ENCODE measurements around the gene TMEM145. TPM values are rescaled to one million over a fixed set of nuclear protein-coding genes. Genes with fewer than 3 reads are reported as not detected.

The TMEM145 gene
- total RNA-seq, 2 donors from 2014 or later: 0.85 TPM; not detected in 1

DNA sequence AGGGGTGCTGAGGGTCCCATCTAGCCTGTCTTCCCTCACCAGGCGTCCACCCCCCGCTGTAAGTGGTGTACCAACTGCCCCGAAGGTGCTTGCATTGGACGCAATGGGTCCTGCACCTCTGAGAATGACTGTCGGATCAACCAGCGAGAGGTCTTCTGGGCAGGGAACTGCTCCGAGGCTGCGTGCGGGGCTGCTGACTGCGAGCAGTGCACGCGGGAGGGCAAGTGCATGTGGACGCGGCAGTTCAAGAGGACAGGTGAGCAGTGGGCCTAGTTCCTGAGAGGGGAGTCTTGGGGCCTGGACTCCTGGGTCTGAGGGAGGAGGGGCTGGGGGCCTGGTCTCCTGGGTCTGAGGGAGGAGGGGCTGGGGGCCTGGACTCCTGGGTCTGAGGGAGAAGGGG, 49.2 kb downstream of the TMEM145 start:
- no peak for DNase-seq (ENCODE audit: low spot score)
- no peak overlapping the region for H3K4me3 ChIP-seq
- WGBS: 87% methylated on average over 14 of the region's 14 CpGs
- intact Hi-C loops (cut with DNase I): no loop called here
- no peaks in the 10 kb centered on the region for H3K4me1 ChIP-seq (replicated peaks)
- H3K9me3 ChIP-seq: no peaks in the 10 kb centered on the region
- H3K27ac ChIP-seq: no peak overlapping the region
- no peak for TF ChIP-seq POLR2A (IDR thresholded peaks at IDR 0.05)
- TF ChIP-seq CTCF (IDR thresholded peaks at IDR 0.05): no peak
- TF ChIP-seq POLR2AphosphoS5 (IDR thresholded peaks at IDR 0.05): no peak
- no peaks in the 10 kb centered on the region for H3K36me3 ChIP-seq
- no peaks in the 10 kb centered on the region for H3K27me3 ChIP-seq (replicated peaks; ENCODE audit: insufficient read depth)

- no peak for DNase-seq (ENCODE audit: low spot score)
- H3K9me3 ChIP-seq: no peaks in the 10 kb centered on the region
- H3K27me3 ChIP-seq (replicated peaks; ENCODE audit: insufficient read depth): no peaks in the 10 kb centered on the region
- no peak overlapping the region for H3K4me3 ChIP-seq
- H3K36me3 ChIP-seq: no peaks in the 10 kb centered on the region
- no peaks in the 10 kb centered on the region for H3K4me1 ChIP-seq (replicated peaks)
- TF ChIP-seq CTCF (IDR thresholded peaks at IDR 0.05) (no peak), POLR2AphosphoS5 (IDR thresholded peaks at IDR 0.05) (no peak), POLR2A (IDR thresholded peaks at IDR 0.05) (no peak)
- WGBS: 94% methylated on average over 13 of the region's 13 CpGs
- intact Hi-C loops (cut with DNase I): no loop called here
- H3K27ac ChIP-seq: no peak overlapping the region
Observed at GRCh38 chr19:42362891-42363440, 49.9 kb downstream of the TMEM145 start.

- 83% methylated on average over 17 of the region's 17 CpGs for WGBS
- intact Hi-C loops (cut with DNase I): no loop called here
Observed at GRCh38 chr19:42363614-42364346, 50.7 kb downstream of the TMEM145 start.

DNA sequence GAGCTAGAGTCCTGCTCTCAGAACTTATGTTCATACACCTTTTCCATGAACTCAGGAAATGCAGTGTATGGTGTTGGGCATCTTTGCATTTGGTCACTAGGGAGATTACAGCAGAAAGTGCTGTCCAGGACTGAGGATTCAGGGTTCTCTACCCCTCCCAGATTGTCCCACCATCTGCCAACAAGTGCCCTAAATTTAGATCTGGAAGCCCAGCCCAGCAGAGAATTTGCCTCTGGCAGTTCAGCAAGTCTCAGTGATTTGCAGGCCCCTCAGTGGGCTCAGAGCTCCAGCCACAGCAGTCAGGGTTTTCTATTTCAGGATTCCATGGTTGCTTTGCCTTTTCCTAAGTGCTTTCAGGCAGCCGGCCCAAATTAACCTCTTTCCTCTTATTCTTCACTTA, 53.6 kb downstream of the TMEM145 start:
- Histone ChIP-seq H3K27ac (no peak overlapping the region), H3K4me3 (no peak overlapping the region), H3K9me3 (no peaks in the 10 kb centered on the region), H3K27me3 (replicated peaks; ENCODE audit: insufficient read depth) (no peaks in the 10 kb centered on the region), H3K4me1 (replicated peaks) (no peaks in the 10 kb centered on the region), H3K36me3 (no peaks in the 10 kb centered on the region)
- intact Hi-C loops (cut with DNase I): no loop called here
- 65% methylated on average over 1 of the region's 1 CpG for WGBS
- DNase-seq (ENCODE audit: low spot score): no peak
- no peak for TF ChIP-seq CTCF (IDR thresholded peaks at IDR 0.05)
- TF ChIP-seq POLR2A (IDR thresholded peaks at IDR 0.05): no peak
- TF ChIP-seq POLR2AphosphoS5 (IDR thresholded peaks at IDR 0.05): no peak

More at GRCh38 chr19:42363614-42364346, 50.7 kb downstream of the TMEM145 start:
- H3K4me1 ChIP-seq (replicated peaks): no peaks in the 10 kb centered on the region
- no peak for DNase-seq (ENCODE audit: low spot score)
- H3K27me3 ChIP-seq (replicated peaks; ENCODE audit: insufficient read depth): no peaks in the 10 kb centered on the region
- no peak overlapping the region for H3K4me3 ChIP-seq
- no peaks in the 10 kb centered on the region for H3K9me3 ChIP-seq
- no peak for TF ChIP-seq POLR2AphosphoS5 (IDR thresholded peaks at IDR 0.05)
- TF ChIP-seq POLR2A (IDR thresholded peaks at IDR 0.05): no peak
- TF ChIP-seq CTCF (IDR thresholded peaks at IDR 0.05): no peak
- H3K36me3 ChIP-seq: no peaks in the 10 kb centered on the region
- no peak overlapping the region for H3K27ac ChIP-seq

GRCh38 chr19:42367929-42368328, 54.8 kb downstream of the TMEM145 start:
- DNase-seq (ENCODE audit: low spot score): no peak
- Histone ChIP-seq H3K36me3 (no peaks in the 10 kb centered on the region), H3K4me1 (replicated peaks) (no peaks in the 10 kb centered on the region), H3K9me3 (no peaks in the 10 kb centered on the region), H3K27ac (no peak overlapping the region), H3K4me3 (no peak overlapping the region), H3K27me3 (replicated peaks; ENCODE audit: insufficient read depth) (no peaks in the 10 kb centered on the region)
- intact Hi-C loops (cut with DNase I): no loop called here
- 96% methylated on average over 4 of the region's 4 CpGs for WGBS
- TF ChIP-seq POLR2AphosphoS5 (IDR thresholded peaks at IDR 0.05) (no peak), CTCF (IDR thresholded peaks at IDR 0.05) (no peak), POLR2A (IDR thresholded peaks at IDR 0.05) (no peak)

Measured in prostate gland (tissue), 2 donors.